PC-9 (cell line): ENCODE data around the gene PSME1. TPM values are rescaled to one million over a fixed set of nuclear protein-coding genes. Genes with fewer than 3 reads are reported as not detected.

Experiments
- BruUV-seq: library from RNA; stranded (reverse); fragments of 400-500 nt; replicated peaks from 2 replicates; lab custom pipeline; 2021; lab: Mats Ljungman, UMichigan
- CTCF ChIA-PET: fragments of 300-600 bp; sonication (Branson Sonifier 250); formaldehyde crosslinking; loops from one replicate; lab custom pipeline; 2022; ENCODE audit warnings: antibody characterized with exemption; lab: Charles Lee
- POLR2A ChIA-PET: fragments of 300-600 bp; sonication (Branson Sonifier 250); formaldehyde crosslinking; loops from one replicate; lab custom pipeline; 2022; ENCODE audit warnings: antibody characterized with exemption; ENCODE audit not compliant: unreplicated experiment; lab: Charles Lee
- DNase-seq, 2 experiments: peaks; one replicate each; pipeline versions ENCODE4 v3.0.0 to v3.0.0-alpha.2; 2015 to 2022; ENCODE audit warnings: mixed read lengths in 1 of 2
- H2AFZ ChIP-seq: fragments of 200-600 bp; sonication (generic); 2 replicates; pipeline ENCODE4 v1.8.1; 2017; ENCODE audit warnings: antibody characterized with exemption
- H3F3A ChIP-seq: fragments of 200-600 bp; sonication (generic); 2 replicates; pipeline ENCODE4 v1.8.1; 2017; ENCODE audit warnings: antibody characterized with exemption, mild to moderate bottlenecking, low read depth; ENCODE audit not compliant: insufficient read depth
- H3K27ac ChIP-seq: fragments of 200-600 bp; sonication (generic); 2 replicates; pipeline ENCODE4 v1.6.1; 2016; ENCODE audit warnings: mixed run types
- H3K27me3 ChIP-seq: fragments of 200-600 bp; sonication (generic); 2 replicates; pipeline ENCODE4 v1.6.1; 2016; ENCODE audit warnings: low read depth, mixed run types; ENCODE audit not compliant: insufficient read depth
- H3K36me3 ChIP-seq: fragments of 200-600 bp; sonication (generic); 2 replicates; pipeline ENCODE4 v1.6.1; 2016; ENCODE audit warnings: low read depth, mixed run types
- H3K4me1 ChIP-seq: fragments of 200-600 bp; sonication (generic); replicated peaks from 2 replicates; pipeline ENCODE4 v1.6.1; 2016; ENCODE audit warnings: mixed run types; ENCODE audit not compliant: insufficient read depth
- H3K4me2 ChIP-seq: fragments of 200-600 bp; sonication (generic); 2 replicates; pipeline ENCODE4 v1.6.1; 2017; ENCODE audit warnings: mixed run types
- H3K4me3 ChIP-seq: fragments of 200-600 bp; sonication (generic); 2 replicates; pipeline ENCODE4 v1.6.1; 2016; ENCODE audit warnings: mixed run types
- H3K79me2 ChIP-seq: fragments of 200-600 bp; sonication (generic); 2 replicates; pipeline ENCODE4 v1.6.1; 2017; ENCODE audit warnings: low read depth, mixed run types
- H3K9me2 ChIP-seq: fragments of 200-600 bp; sonication (generic); 2 replicates; pipeline ENCODE4 v1.8.1; 2017; ENCODE audit warnings: mild to moderate bottlenecking; ENCODE audit not compliant: insufficient read depth
- H3K9me3 ChIP-seq: fragments of 200-600 bp; sonication (generic); 2 replicates; pipeline ENCODE4 v1.8.1; 2016; ENCODE audit warnings: low read depth; ENCODE audit not compliant: insufficient read depth
- H4K20me1 ChIP-seq: fragments of 200-600 bp; sonication (generic); 2 replicates; pipeline ENCODE4 v1.8.1; 2017; ENCODE audit not compliant: insufficient read depth
- CTCF ChIP-seq: fragments of 200-600 bp; sonication (generic); conservative IDR thresholded peaks from 2 replicates; pipeline ENCODE4 v1.6.1; 2017; ENCODE audit warnings: mixed run types, antibody characterized with exemption, mild to moderate bottlenecking, moderate library complexity
- EZH2 ChIP-seq: fragments of 200-600 bp; sonication (generic); IDR thresholded peaks from 2 replicates; pipeline ENCODE4 v1.8.0; 2017; ENCODE audit warnings: antibody characterized with exemption, low read depth
- intact Hi-C: fragments of 100-400 bp; cut with micrococcal nuclease; formaldehyde crosslinking; loops from one replicate; pipeline ENCODE4 v1.10.0; 2022; ENCODE audit not compliant: unreplicated experiment
- total RNA-seq: library from RNA; stranded (reverse); gene quantifications from 2 replicates; pipeline ENCODE4 v1.2.3, GENCODE V29; 2021

Gene PSME1
- total RNA-seq, 1 experiment from 2014 or later = 174 TPM

- peak within 1 kb of the TSS; percentile 92 for H2AFZ ChIP-seq
- POLR2A ChIA-PET = interaction anchor here (0.5 to 1.5 kb wide), 12 partner anchors 17 to 788 kb away, joined by 3 to 26 read pairs (median 4); partner anchors contain the start of genes CHMP4A, EMC9, IRF9 and PCK2
- BruUV-seq = no TSS peak
Observed at GRCh38 chr14:24114532-24115421, 21.2 kb upstream of the PSME1 start, which contains the start of the genes DCAF11 and NRL. TSS of gene DCAF11 (plus strand) at chr14:24114777. CDS start at chr14:24115595, 818 bp downstream. TSS of gene NRL (minus strand) at chr14:24114949. CDS start at chr14:24082848, 32,101 bp downstream.

GRCh38 chr14:24115422-24116127 lies 20.4 kb upstream of the PSME1 start:
- Histone ChIP-seq H3K36me3 (peaks cover 8% of the 10 kb centered on the region; the same call in 1 of the 2 replicates), H3K4me1 (peaks cover 15% of the 10 kb centered on the region), H3K27me3 (no peaks in the 10 kb centered on the region), H3K9me3 (no peaks in the 10 kb centered on the region), H3K27ac (no peak overlapping the region), H3F3A (peaks cover 13% of the 10 kb centered on the region; the same call in 1 of the 2 replicates), H3K4me2 (peak overlapping the region; percentile 97), H3K9me2 (no peaks in the 10 kb centered on the region), H4K20me1 (no peaks in the 10 kb centered on the region), H2AFZ (peak overlapping the region; percentile 83), H3K4me3 (peak overlapping the region; percentile 69), H3K79me2 (peaks cover 13% of the 10 kb centered on the region)
- intact Hi-C loops = no loop called here
- POLR2A ChIA-PET = interaction anchor here (0.5 to 1.5 kb wide), 8 partner anchors 17 to 98 kb away, joined by 3 to 26 read pairs (median 4); partner anchors contain the start of genes CHMP4A, EMC9, IRF9 and PCK2
- TSS peak; percentile 74 for BruUV-seq
- TF ChIP-seq EZH2 = no peak
- no peak for TF ChIP-seq CTCF
- no peak for DNase-seq
- CTCF ChIA-PET = interaction anchor here (1.1 kb wide), 1 partner anchor 31 kb away, joined by 4 read pairs; the partner anchor contains the start of genes PSME2 and RNF31

More at GRCh38 chr14:24114532-24115421, 21.2 kb upstream of the PSME1 start, which contains the start of the genes DCAF11 and NRL:
- Histone ChIP-seq H3K27me3 (no peaks in the 10 kb centered on the region), H4K20me1 (no peaks in the 10 kb centered on the region), H3K27ac (peak within 1 kb of the TSS; percentile 69), H3K36me3 (peaks cover 8% of the 10 kb centered on the region; the same call in 1 of the 2 replicates), H3K9me2 (no peaks in the 10 kb centered on the region), H3K4me2 (peak within 1 kb of the TSS; percentile 97), H3K9me3 (no peaks in the 10 kb centered on the region), H3K79me2 (peaks cover 13% of the 10 kb centered on the region), H3F3A (peaks cover 21% of the 10 kb centered on the region), H3K4me1 (peaks cover 22% of the 10 kb centered on the region), H3K4me3 (peak within 1 kb of the TSS; percentile 69)
- CTCF ChIA-PET = interaction anchor here (0.5 to 1.1 kb wide), 5 partner anchors 21 to 1060 kb away, joined by 3 to 5 read pairs (median 4); partner anchors contain the start of genes CHMP4A, IRF9, PSME1 and PSME2
- TF ChIP-seq CTCF = no peak
- TF ChIP-seq EZH2 = no peak
- intact Hi-C loops = loop anchor here (1.0 kb wide), 1 partner anchor 32 kb away; the partner anchor contains the start of gene PSME2
- DNase-seq = peak; percentile 95 to 97
